Breast epithelium (tissue), 4 donors: ENCODE data around the gene AMER1. TPM values are rescaled to one million over a fixed set of nuclear protein-coding genes. Genes with fewer than 3 reads are reported as not detected.
A peak's percentile ranks its signal among the peaks of the same experiment; 100 is the strongest.

Experiments used
- DNase-seq, 2 donors: peaks; one replicate each; pipeline ENCODE4 v3.0.0-alpha.2; 2019; ENCODE audit warnings: low spot score in 2 of 2
- H3K27ac ChIP-seq, 2 donors: fragments of 200-600 bp; sonication (generic) in 1 of 2; one replicate each; pipeline ENCODE4 v1.5.1; 2016 to 2019; ENCODE audit warnings: mild to moderate bottlenecking in 1 of 2
- H3K27me3 ChIP-seq, 2 donors: fragments of 200-600 bp; sonication (generic) in 1 of 2; one replicate each; pipeline versions ENCODE4 v1.5.1 to v1.6.0; 2017 to 2019; ENCODE audit warnings: control low read depth in 1 of 2, mild to moderate bottlenecking in 1 of 2
- H3K36me3 ChIP-seq: fragments of 200-600 bp; one replicate; pipeline ENCODE4 v1.5.1; 2019
- H3K4me1 ChIP-seq, 2 donors: fragments of 200-600 bp; sonication (generic); one replicate each; pipeline ENCODE4 v1.5.1; 2016 to 2019; ENCODE audit warnings: control low read depth in 1 of 2
- H3K4me3 ChIP-seq, 3 donors: fragments of 200-600 bp; sonication (generic); 1 replicate in 2 of 3; 2 replicates in 1 of 3; pipeline ENCODE4 v1.5.1; 2016 to 2019; ENCODE audit warnings: mild to moderate bottlenecking in 3 of 3, moderate library complexity in 2 of 3
- H3K9me3 ChIP-seq, 2 donors: fragments of 200-600 bp; sonication (generic) in 1 of 2; one replicate each; pipeline ENCODE4 v1.5.1; 2016 to 2019; ENCODE audit warnings: control low read depth in 1 of 2
- POLR2A ChIP-seq: fragments of 450-650 bp; IDR thresholded peaks from one replicate; pipeline ENCODE4 v1.6.1; 2016; ENCODE audit warnings: antibody characterized with exemption, mild to moderate bottlenecking, moderate library complexity
- POLR2AphosphoS5 ChIP-seq, 3 donors: sonication (generic); formaldehyde crosslinking; IDR thresholded peaks; one replicate each; pipeline ENCODE4 v1.6.1; 2017; ENCODE audit warnings: antibody characterized with exemption in 3 of 3
- intact Hi-C: fragments of 100-400 bp; cut with DNase I; formaldehyde crosslinking; loops from one replicate; pipeline ENCODE4 v1.15.1; 2023; ENCODE audit warnings: low total_unique reads
- total RNA-seq, 3 donors: library from RNA; depleted of rRNA; stranded (reverse); fragments of >200 nt; gene quantifications; one replicate each; pipeline ENCODE4 v1.1.0, GENCODE V29; 2016
- TF ChIP-seq, protein P1 (sequence below), 3 donors: fragments of 450-650 bp; IDR thresholded peaks; one replicate each; pipeline ENCODE4 v1.5.1; 2016 to 2017; ENCODE audit warnings: antibody characterized with exemption in 3 of 3, mild to moderate bottlenecking in 3 of 3, moderate library complexity in 3 of 3

AMER1 gene
- total RNA-seq, 3 donors from 2014 or later = 3.7 to 5.3 (median 4.3) TPM

DNA sequence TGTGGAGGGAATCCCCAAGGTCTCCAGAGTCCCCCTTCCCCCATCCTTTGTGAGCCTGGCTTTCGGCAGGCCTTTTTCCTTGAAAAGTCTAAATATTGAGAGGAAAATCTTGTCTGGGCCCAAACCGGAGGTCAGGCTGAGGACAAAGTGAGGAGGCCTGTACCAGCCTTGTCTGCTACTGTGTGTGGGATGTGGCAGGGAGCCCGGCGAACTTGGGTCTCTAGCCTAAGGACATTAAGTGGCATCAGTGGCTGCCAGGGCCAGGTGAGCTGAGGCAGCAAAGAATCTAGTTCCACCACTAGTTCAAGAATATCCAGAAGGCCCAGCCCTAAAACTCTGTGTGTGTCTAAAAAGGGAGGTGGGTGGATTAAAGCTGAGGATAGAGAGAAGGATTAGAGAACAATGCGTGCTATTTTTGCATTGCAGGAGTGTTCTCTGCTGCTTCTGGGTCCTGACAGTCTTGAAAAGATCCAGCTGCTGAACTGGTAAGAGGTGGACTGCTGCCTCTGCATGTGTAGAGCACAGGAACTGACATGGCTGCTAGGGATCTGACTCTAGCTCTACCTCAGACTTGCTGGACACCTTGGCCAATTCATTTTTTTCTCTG lies 1.2 kb upstream of the AMER1 start:
- Histone ChIP-seq H3K27ac (peak overlapping the region; percentile 86 to 91), H3K27me3 (peaks cover 0 to 38% of the 10 kb centered on the region in 2 donors), H3K4me1 (no peaks in the 10 kb centered on the region), H3K36me3 (no peaks in the 10 kb centered on the region), H3K4me3 (peak overlapping the region; percentile 65 to 73 (median 67)), H3K9me3 (no peaks in the 10 kb centered on the region)
- TF ChIP-seq POLR2A (no peak), POLR2AphosphoS5 (IDR thresholded peaks at IDR 0.05) (no peak)
- TF ChIP-seq, protein P1, sequence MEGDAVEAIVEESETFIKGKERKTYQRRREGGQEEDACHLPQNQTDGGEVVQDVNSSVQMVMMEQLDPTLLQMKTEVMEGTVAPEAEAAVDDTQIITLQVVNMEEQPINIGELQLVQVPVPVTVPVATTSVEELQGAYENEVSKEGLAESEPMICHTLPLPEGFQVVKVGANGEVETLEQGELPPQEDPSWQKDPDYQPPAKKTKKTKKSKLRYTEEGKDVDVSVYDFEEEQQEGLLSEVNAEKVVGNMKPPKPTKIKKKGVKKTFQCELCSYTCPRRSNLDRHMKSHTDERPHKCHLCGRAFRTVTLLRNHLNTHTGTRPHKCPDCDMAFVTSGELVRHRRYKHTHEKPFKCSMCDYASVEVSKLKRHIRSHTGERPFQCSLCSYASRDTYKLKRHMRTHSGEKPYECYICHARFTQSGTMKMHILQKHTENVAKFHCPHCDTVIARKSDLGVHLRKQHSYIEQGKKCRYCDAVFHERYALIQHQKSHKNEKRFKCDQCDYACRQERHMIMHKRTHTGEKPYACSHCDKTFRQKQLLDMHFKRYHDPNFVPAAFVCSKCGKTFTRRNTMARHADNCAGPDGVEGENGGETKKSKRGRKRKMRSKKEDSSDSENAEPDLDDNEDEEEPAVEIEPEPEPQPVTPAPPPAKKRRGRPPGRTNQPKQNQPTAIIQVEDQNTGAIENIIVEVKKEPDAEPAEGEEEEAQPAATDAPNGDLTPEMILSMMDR (IDR thresholded peaks at IDR 0.05) = no peak
- DNase-seq = peak in 1 of 2 donors; percentile 59
- intact Hi-C loops = loop anchor here (5.0 kb wide), 1 partner anchor 639 kb away; no protein-coding TSS in a partner anchor

DNA sequence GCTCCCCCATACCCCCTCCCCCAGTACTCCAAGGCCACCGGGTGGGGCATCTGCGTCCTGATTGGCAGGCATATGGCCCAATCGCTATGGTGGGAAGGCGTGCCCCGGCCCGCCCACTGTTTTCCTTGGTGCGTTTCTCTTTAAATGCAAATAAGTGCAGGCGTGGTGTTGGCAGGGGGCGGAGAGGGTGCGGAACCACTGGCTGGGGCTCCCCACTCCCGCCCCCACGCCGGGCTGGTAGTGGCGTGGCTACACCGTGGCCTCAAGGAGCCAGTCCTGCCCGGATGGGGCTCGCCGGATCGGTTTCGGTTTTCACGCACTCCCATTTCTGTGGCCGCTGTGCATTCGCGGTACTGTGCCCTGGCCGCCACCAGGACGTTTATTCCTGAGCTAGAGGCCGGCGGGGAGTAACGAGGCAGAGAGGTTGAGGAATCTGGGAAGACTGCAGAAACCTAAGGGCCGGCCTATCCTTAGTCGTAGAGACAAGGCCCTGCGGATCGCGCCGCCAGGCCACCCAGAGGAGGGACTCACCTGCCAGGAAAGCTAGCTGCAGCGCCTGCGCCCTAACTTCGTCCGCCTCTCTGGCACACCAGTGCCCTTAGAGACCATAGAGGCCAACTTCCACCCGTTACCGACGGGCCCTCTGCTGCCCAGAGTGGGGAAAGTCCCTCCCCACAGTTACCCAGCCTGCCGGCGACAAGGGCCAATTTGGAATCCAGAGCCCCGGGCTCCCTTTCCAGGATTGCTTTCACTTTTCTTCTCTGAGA lies 410 bp upstream of the AMER1 start:
- Histone ChIP-seq H3K36me3 (no peaks in the 10 kb centered on the region), H3K27ac (peak overlapping the region; percentile 86 to 91), H3K9me3 (no peaks in the 10 kb centered on the region), H3K4me1 (no peaks in the 10 kb centered on the region), H3K27me3 (peaks cover 0 to 38% of the 10 kb centered on the region in 2 donors), H3K4me3 (peak overlapping the region; percentile 65 to 73 (median 67))
- peak; percentile 91 to 93 for DNase-seq
- TF ChIP-seq POLR2AphosphoS5 (IDR thresholded peaks at IDR 0.05) (peak; percentile 26 to 66 (median 59)), POLR2A (peak; percentile 47)
- TF ChIP-seq, protein P1 (IDR thresholded peaks at IDR 0.05) = no peak
- intact Hi-C loops = loop anchor here (5.0 kb wide), 1 partner anchor 639 kb away; no protein-coding TSS in a partner anchor

DNA sequence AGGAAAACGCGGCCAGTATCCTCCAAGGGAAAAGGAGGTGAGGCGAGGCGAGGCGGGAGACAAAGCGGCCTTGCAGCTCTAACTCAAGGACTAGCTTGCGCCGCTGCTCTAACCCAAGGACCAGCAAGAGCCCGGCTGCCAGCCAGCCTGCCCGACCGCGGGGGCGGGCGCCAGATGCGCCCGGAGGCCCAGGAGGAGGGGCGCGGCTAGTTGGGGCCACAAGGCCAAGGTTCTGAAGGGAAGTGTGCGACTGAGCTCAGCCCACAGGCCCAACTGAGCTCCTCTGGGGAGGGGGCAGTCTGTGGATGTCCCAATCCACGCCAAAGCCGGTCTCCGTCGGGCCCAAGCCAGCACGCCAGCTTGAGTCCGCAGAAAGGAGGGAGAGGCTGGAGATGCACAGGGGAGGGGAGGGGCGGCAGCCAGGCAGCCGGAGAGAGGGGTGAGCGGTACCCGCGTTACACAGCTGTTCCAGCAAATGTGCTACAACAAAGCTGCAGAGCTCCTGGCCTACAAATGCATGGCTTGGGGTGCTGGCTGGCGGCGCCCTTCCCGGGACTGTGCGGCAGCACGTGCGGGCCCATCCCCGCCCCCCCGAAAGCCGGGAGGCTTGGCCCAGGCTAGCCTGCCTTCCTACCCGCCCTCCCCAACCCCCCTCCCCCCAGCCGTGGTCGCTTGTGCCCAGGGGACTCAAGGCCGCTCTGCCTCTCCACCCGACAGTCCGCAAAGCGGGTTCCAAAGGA lies 637 bp downstream of the AMER1 start:
- peak overlapping the region; percentile 86 to 91 for H3K27ac ChIP-seq
- no peaks in the 10 kb centered on the region for H3K9me3 ChIP-seq
- DNase-seq = peak in 1 of 2 donors; percentile 18
- peaks cover 0 to 38% of the 10 kb centered on the region in 2 donors for H3K27me3 ChIP-seq
- H3K4me3 ChIP-seq = peak overlapping the region; percentile 65 to 73 (median 67)
- no peaks in the 10 kb centered on the region for H3K36me3 ChIP-seq
- intact Hi-C loops = loop anchor here (5.0 kb wide), 1 partner anchor 638 kb away; no protein-coding TSS in a partner anchor
- H3K4me1 ChIP-seq = no peaks in the 10 kb centered on the region
- TF ChIP-seq, protein P1 (IDR thresholded peaks at IDR 0.05) = no peak
- TF ChIP-seq POLR2AphosphoS5 (IDR thresholded peaks at IDR 0.05) = no peak
- no peak for TF ChIP-seq POLR2A

GRCh38 chrX:64204252-64204651 lies 1.3 kb downstream of the AMER1 start:
- Histone ChIP-seq H3K36me3 (no peaks in the 10 kb centered on the region), H3K9me3 (no peaks in the 10 kb centered on the region), H3K27me3 (peaks cover 0 to 38% of the 10 kb centered on the region in 2 donors), H3K4me1 (no peaks in the 10 kb centered on the region), H3K27ac (no peak overlapping the region), H3K4me3 (peak overlapping the region; percentile 65 to 73 (median 67))
- TF ChIP-seq, protein P1 (IDR thresholded peaks at IDR 0.05) = no peak
- TF ChIP-seq POLR2AphosphoS5 (IDR thresholded peaks at IDR 0.05) = no peak
- no peak for TF ChIP-seq POLR2A
- DNase-seq = no peak
- intact Hi-C loops = no loop called here
